Measurements from ENCODE around the gene SPTBN5.

Gene SPTBN5

GRCh38 chr15:41847206-41847605, 46.6 kb downstream of the SPTBN5 start:
- peak overlapping the region in 1 of 2 donors; percentile 2 for H3K27ac Mint-ChIP-seq
- H3K27me3 Mint-ChIP-seq: no peaks in the 10 kb centered on the region
- no peaks in the 10 kb centered on the region for H3K9me3 Mint-ChIP-seq
- H3K36me3 Mint-ChIP-seq (ENCODE audit: insufficient read depth): peaks cover 24% of the 10 kb centered on the region
- peaks cover 0 to 10% of the 10 kb centered on the region in 2 donors for H3K4me1 Mint-ChIP-seq (ENCODE audit: low read depth in 2 of 2)
- no peak for ATAC-seq (replicated peaks)
- DNase-seq: no peak
- no peak overlapping the region for H3K4me3 Mint-ChIP-seq

GRCh38 chr15:41844814-41845213, 49.0 kb downstream of the SPTBN5 start:
- no peaks in the 10 kb centered on the region for H3K9me3 Mint-ChIP-seq
- H3K4me3 Mint-ChIP-seq: no peak overlapping the region
- H3K27ac Mint-ChIP-seq: peak overlapping the region in 1 of 2 donors; percentile 65
- H3K27me3 Mint-ChIP-seq: no peaks in the 10 kb centered on the region
- DNase-seq (no peak), ATAC-seq (replicated peaks) (no peak)
- peaks cover 21% of the 10 kb centered on the region for H3K36me3 Mint-ChIP-seq (ENCODE audit: insufficient read depth)
- peaks cover 0 to 4% of the 10 kb centered on the region in 2 donors for H3K4me1 Mint-ChIP-seq (ENCODE audit: low read depth in 2 of 2)

GRCh38 chr15:41843571-41843970, 50.3 kb downstream of the SPTBN5 start:
- Mint-ChIP-seq H3K27ac (peak overlapping the region in 1 of 2 donors; percentile 65), H3K4me3 (no peak overlapping the region), H3K4me1 (ENCODE audit: low read depth in 2 of 2) (peaks cover 0 to 4% of the 10 kb centered on the region in 2 donors), H3K27me3 (no peaks in the 10 kb centered on the region), H3K9me3 (no peaks in the 10 kb centered on the region), H3K36me3 (ENCODE audit: insufficient read depth) (peaks cover 17% of the 10 kb centered on the region)
- DNase-seq (no peak), ATAC-seq (replicated peaks) (no peak)

- ATAC-seq (replicated peaks): no peak
- no peaks in the 10 kb centered on the region for H3K9me3 Mint-ChIP-seq
- H3K27ac Mint-ChIP-seq: peak overlapping the region in 1 of 2 donors; percentile 65
- no peaks in the 10 kb centered on the region for H3K27me3 Mint-ChIP-seq
- DNase-seq: no peak
- H3K4me3 Mint-ChIP-seq: no peak overlapping the region
- peaks cover 13% of the 10 kb centered on the region for H3K36me3 Mint-ChIP-seq (ENCODE audit: insufficient read depth)
- no peaks in the 10 kb centered on the region for H3K4me1 Mint-ChIP-seq (ENCODE audit: low read depth in 2 of 2)
Observed at GRCh38 chr15:41842229-41842628, 51.6 kb downstream of the SPTBN5 start.

GRCh38 chr15:41841131-41841530, 52.7 kb downstream of the SPTBN5 start:
- Mint-ChIP-seq H3K27me3 (no peaks in the 10 kb centered on the region), H3K4me1 (ENCODE audit: low read depth in 2 of 2) (no peaks in the 10 kb centered on the region), H3K4me3 (no peak overlapping the region), H3K36me3 (ENCODE audit: insufficient read depth) (peaks cover 10% of the 10 kb centered on the region), H3K9me3 (no peaks in the 10 kb centered on the region), H3K27ac (no peak overlapping the region)
- no peak for ATAC-seq (replicated peaks)
- DNase-seq: no peak

GRCh38 chr15:41840673-41841072, 53.2 kb downstream of the SPTBN5 start:
- Mint-ChIP-seq H3K9me3 (no peaks in the 10 kb centered on the region), H3K27ac (no peak overlapping the region), H3K27me3 (no peaks in the 10 kb centered on the region), H3K36me3 (ENCODE audit: insufficient read depth) (peaks cover 8% of the 10 kb centered on the region), H3K4me1 (ENCODE audit: low read depth in 2 of 2) (no peaks in the 10 kb centered on the region), H3K4me3 (no peak overlapping the region)
- DNase-seq (no peak), ATAC-seq (replicated peaks) (no peak)

- Mint-ChIP-seq H3K4me3 (no peak overlapping the region), H3K36me3 (ENCODE audit: insufficient read depth) (peaks cover 6% of the 10 kb centered on the region), H3K9me3 (no peaks in the 10 kb centered on the region), H3K27ac (no peak overlapping the region), H3K4me1 (ENCODE audit: low read depth in 2 of 2) (peaks cover 2 to 7% of the 10 kb centered on the region in 2 donors), H3K27me3 (no peaks in the 10 kb centered on the region)
- DNase-seq: no peak
- ATAC-seq (replicated peaks): no peak
Observed at GRCh38 chr15:41839781-41840491, 53.9 kb downstream of the SPTBN5 start.

- peak within 1 kb of the TSS; percentile 16 to 63 for H3K27ac Mint-ChIP-seq
Observed at GRCh38 chr15:41838400-41838897, 55.4 kb downstream of the SPTBN5 start, which contains the start of gene PLA2G4B. Gene PLA2G4B, plus strand, starts transcription at chr15:41838847. Its CDS starts 67 bp downstream, at chr15:41838914.

GRCh38 chr15:41836713-41837454, 57.0 kb downstream of the SPTBN5 start:
- H3K4me3 Mint-ChIP-seq: no peak overlapping the region
- ATAC-seq (replicated peaks): no peak
- H3K27me3 Mint-ChIP-seq: no peaks in the 10 kb centered on the region
- H3K4me1 Mint-ChIP-seq (ENCODE audit: low read depth in 2 of 2): peaks cover 19 to 26% of the 10 kb centered on the region in 2 donors
- no peaks in the 10 kb centered on the region for H3K9me3 Mint-ChIP-seq
- peaks cover 12% of the 10 kb centered on the region for H3K36me3 Mint-ChIP-seq (ENCODE audit: insufficient read depth)
- peak overlapping the region; percentile 49 to 52 for H3K27ac Mint-ChIP-seq
- no peak for DNase-seq

More at GRCh38 chr15:41838400-41838897, 55.4 kb downstream of the SPTBN5 start, which contains the start of gene PLA2G4B:
- Mint-ChIP-seq H3K9me3 (no peaks in the 10 kb centered on the region), H3K4me3 (no peak within 1 kb of the TSS), H3K27me3 (no peaks in the 10 kb centered on the region), H3K36me3 (ENCODE audit: insufficient read depth) (peaks cover 9% of the 10 kb centered on the region), H3K4me1 (ENCODE audit: low read depth in 2 of 2) (peaks cover 11 to 12% of the 10 kb centered on the region in 2 donors)
- no peak for ATAC-seq (replicated peaks)
- DNase-seq: no peak

- Mint-ChIP-seq H3K4me1 (ENCODE audit: low read depth in 2 of 2) (peaks cover 27 to 32% of the 10 kb centered on the region in 2 donors), H3K4me3 (no peak overlapping the region), H3K36me3 (ENCODE audit: insufficient read depth) (peaks cover 15% of the 10 kb centered on the region), H3K9me3 (no peaks in the 10 kb centered on the region), H3K27me3 (no peaks in the 10 kb centered on the region), H3K27ac (peak overlapping the region; percentile 49 to 52)
- ATAC-seq (replicated peaks): no peak
- DNase-seq: no peak
Observed at GRCh38 chr15:41836073-41836472, 57.8 kb downstream of the SPTBN5 start.

GRCh38 chr15:41834096-41834495, 59.8 kb downstream of the SPTBN5 start:
- Mint-ChIP-seq H3K9me3 (no peaks in the 10 kb centered on the region), H3K4me3 (no peak overlapping the region), H3K4me1 (ENCODE audit: low read depth in 2 of 2) (peaks cover 35 to 41% of the 10 kb centered on the region in 2 donors), H3K27me3 (no peaks in the 10 kb centered on the region), H3K27ac (peak overlapping the region in 1 of 2 donors; percentile 29), H3K36me3 (ENCODE audit: insufficient read depth) (peaks cover 12% of the 10 kb centered on the region)
- DNase-seq (no peak), ATAC-seq (replicated peaks) (no peak)

GRCh38 chr15:41832875-41833274, 61.0 kb downstream of the SPTBN5 start:
- ATAC-seq (replicated peaks) (no peak), DNase-seq (no peak)
- Mint-ChIP-seq H3K9me3 (no peaks in the 10 kb centered on the region), H3K27me3 (no peaks in the 10 kb centered on the region), H3K36me3 (ENCODE audit: insufficient read depth) (peaks cover 15% of the 10 kb centered on the region), H3K27ac (no peak overlapping the region), H3K4me3 (peak overlapping the region in 1 of 2 donors; percentile 25), H3K4me1 (ENCODE audit: low read depth in 2 of 2) (peaks cover 43 to 49% of the 10 kb centered on the region in 2 donors)

GRCh38 chr15:41832208-41832607, 61.6 kb downstream of the SPTBN5 start:
- Mint-ChIP-seq H3K27ac (peak overlapping the region in 1 of 2 donors; percentile 69), H3K36me3 (ENCODE audit: insufficient read depth) (peaks cover 19% of the 10 kb centered on the region), H3K27me3 (no peaks in the 10 kb centered on the region), H3K4me1 (ENCODE audit: low read depth in 2 of 2) (peaks cover 43 to 49% of the 10 kb centered on the region in 2 donors), H3K9me3 (no peaks in the 10 kb centered on the region), H3K4me3 (peak overlapping the region; percentile 25 to 53)
- DNase-seq (no peak), ATAC-seq (replicated peaks) (no peak)

Data from effector memory CD8-positive, alpha-beta T cell (primary cell).